Endothelial cell of umbilical vein (primary cell): ENCODE data around the gene ATP1B1. TPM values are rescaled to one million over a fixed set of nuclear protein-coding genes. Genes with fewer than 3 reads are reported as not detected.

Experiments used
- BruUV-seq: library from RNA; stranded (reverse); fragments of 400-500 nt; replicated peaks from 2 replicates; lab custom pipeline; 2021; lab: Mats Ljungman, UMichigan
- CTCF ChIA-PET: fragments of 300-600, 350-600 bp; sonication (Branson Sonifier 250); formaldehyde crosslinking; loops from one replicate; lab custom pipeline; 2021; ENCODE audit warnings: antibody characterized with exemption, inconsistent platforms; lab: Charles Lee
- POLR2A ChIA-PET: fragments of 300-600, 350-600 bp; sonication (Branson Sonifier 250); formaldehyde crosslinking; loops from one replicate; lab custom pipeline; 2021; ENCODE audit warnings: antibody characterized with exemption, inconsistent platforms; lab: Charles Lee
- DNase-seq: peaks from one replicate; pipeline ENCODE4 v3.0.0-alpha.2; 2011; ENCODE audit warnings: low read depth, low spot score
- FAIRE-seq: peaks from 2 replicates; lab custom pipeline; 2011; peaks lifted over from hg19 to GRCh38; lab: Jason Lieb, UNC
- H2AFZ ChIP-seq: 2 replicates; pipeline ENCODE4 v1.6.0; 2012; ENCODE audit warnings: low read depth, low read length, control low read depth, inconsistent platforms
- H3K27ac ChIP-seq: 2 replicates; pipeline ENCODE4 v1.5.1; 2011; ENCODE audit warnings: low read depth, mild to moderate bottlenecking, control low read depth, low read length, moderate library complexity; ENCODE audit not compliant: insufficient read depth
- H3K27me3 ChIP-seq, 2 experiments: 2 replicates each; pipeline versions ENCODE4 v1.6.0 to v1.6.1; 2011; ENCODE audit warnings: low read length in 2 of 2, mixed read lengths in 1 of 2; ENCODE audit not compliant: control insufficient read depth in 2 of 2, insufficient read depth in 2 of 2
- H3K36me3 ChIP-seq, 2 experiments: 2 replicates in 1 of 2; 3 replicates in 1 of 2; pipeline ENCODE4 v1.5.1; 2011; ENCODE audit warnings: low read length in 2 of 2, mild to moderate bottlenecking in 1 of 2, moderate library complexity in 1 of 2; ENCODE audit not compliant: control insufficient read depth in 2 of 2, insufficient read depth in 2 of 2; ENCODE audit errors: extremely low read depth in 1 of 2
- H3K4me1 ChIP-seq: 3 replicates; pipeline ENCODE4 v1.5.1; 2011; ENCODE audit warnings: mild to moderate bottlenecking, low read length; ENCODE audit not compliant: control insufficient read depth, insufficient read depth; ENCODE audit errors: extremely low read depth
- H3K4me2 ChIP-seq: 2 replicates; pipeline ENCODE4 v1.6.1; 2011; ENCODE audit warnings: low read length, control low read depth, mixed read lengths; ENCODE audit not compliant: insufficient read depth
- H3K4me3 ChIP-seq, 3 experiments: fragments of 200-600 bp in 1 of 3; sonication (generic), shearing (Covaris generic) in 1 of 3; replicated peaks in 1 of 3; 2 replicates each; pipeline ENCODE4 v1.5.1; 2011 to 2016; ENCODE audit warnings: control low read depth in 3 of 3, low read length in 3 of 3, mild to moderate bottlenecking in 2 of 3, inconsistent platforms in 1 of 3, low read depth in 1 of 3, moderate library complexity in 1 of 3; ENCODE audit not compliant: insufficient read depth in 1 of 3
- H3K79me2 ChIP-seq: 2 replicates; pipeline ENCODE4 v1.6.0; 2012; ENCODE audit warnings: low read length, inconsistent platforms; ENCODE audit not compliant: control insufficient read depth, insufficient read depth
- H3K9ac ChIP-seq: replicated peaks from 2 replicates; pipeline ENCODE3; 2011; ENCODE audit warnings: low read length, control low read depth; ENCODE audit not compliant: insufficient read depth; ENCODE audit errors: extremely low read depth
- H3K9me1 ChIP-seq: replicated peaks from 3 replicates; pipeline ENCODE4 v1.6.0; 2011; ENCODE audit warnings: mild to moderate bottlenecking, low read length; ENCODE audit not compliant: control insufficient read depth, insufficient read depth; ENCODE audit errors: extremely low read depth
- H3K9me3 ChIP-seq: replicated peaks from 2 replicates; pipeline ENCODE4 v1.5.1; 2012; ENCODE audit warnings: low read length, inconsistent platforms; ENCODE audit not compliant: control insufficient read depth, insufficient read depth
- H4K20me1 ChIP-seq: replicated peaks from 2 replicates; pipeline ENCODE3; 2011; ENCODE audit warnings: mild to moderate bottlenecking, low read length; ENCODE audit not compliant: control insufficient read depth, insufficient read depth; ENCODE audit errors: extremely low read depth
- EZH2 ChIP-seq: IDR thresholded peaks from 2 replicates; pipeline ENCODE4 v1.6.1; 2012; ENCODE audit warnings: borderline replicate concordance, low read depth, mild to moderate bottlenecking, moderate library complexity, low read length, inconsistent platforms; ENCODE audit not compliant: severe bottlenecking
- FOS ChIP-seq: IDR thresholded peaks from 2 replicates; pipeline ENCODE4 v1.6.1; 2011; ENCODE audit warnings: mild to moderate bottlenecking, low read length, moderate library complexity, borderline replicate concordance; ENCODE audit not compliant: insufficient read depth
- GATA2 ChIP-seq: IDR thresholded peaks from 2 replicates; pipeline ENCODE4 v1.7.0; 2011; ENCODE audit warnings: low read depth, mild to moderate bottlenecking, moderate library complexity, mixed read lengths, low read length; ENCODE audit not compliant: insufficient read length, insufficient read depth
- JUN ChIP-seq: IDR thresholded peaks from 2 replicates; pipeline ENCODE4 v1.6.1; 2011; ENCODE audit warnings: borderline replicate concordance, low read depth; ENCODE audit not compliant: insufficient read length, insufficient read depth
- MYC ChIP-seq: IDR thresholded peaks from one replicate; pipeline ENCODE4 v1.6.1; 2011; ENCODE audit warnings: mild to moderate bottlenecking, low read depth, low read length
- POLR2A ChIP-seq: IDR thresholded peaks from 2 replicates; pipeline ENCODE4 v1.6.1; 2012; ENCODE audit warnings: low read depth, mild to moderate bottlenecking, control low read depth, low read length
- POLR2AphosphoS5 ChIP-seq: IDR thresholded peaks from 2 replicates; pipeline ENCODE4 v1.6.1; 2012; ENCODE audit warnings: low read depth, mild to moderate bottlenecking, control low read depth, low read length, moderate library complexity; ENCODE audit not compliant: insufficient read depth
- dilution Hi-C: fragments of 300-500 bp; cut with MboI; formaldehyde crosslinking; loops from one replicate; pipeline ENCODE4 v1.15.0; 2019; ENCODE audit warnings: low sequenced_read_pairs; ENCODE audit not compliant: extremely low pct_ligation_motif_present
- intact Hi-C: fragments of 100-400 bp; cut with micrococcal nuclease; formaldehyde crosslinking; loops from one replicate; pipeline ENCODE4 v1.10.0; 2022
- polyA plus RNA-seq, 4 experiments: library from polyadenylated mRNA; depleted of rRNA in 3 of 4; stranded (reverse) in 3 of 4; unstranded in 1 of 4; fragments of >200 nt; gene quantifications; 2 replicates each; pipeline versions ENCODE4 v1.2.1 to v1.2.3, GENCODE V29; 2011 to 2012; ENCODE audit warnings: missing spikeins in 1 of 4
- total RNA-seq: library from RNA; stranded (reverse); gene quantifications from 2 replicates; pipeline ENCODE4 v1.2.3, GENCODE V29; 2021
- TF ChIP-seq, protein P1 (sequence below), 2 donors: IDR thresholded peaks; 1 replicate in 1 of 2; 2 replicates in 1 of 2; pipeline ENCODE4 v1.5.1; 2011; ENCODE audit warnings: low read length in 2 of 2, mild to moderate bottlenecking in 2 of 2, moderate library complexity in 2 of 2, control low read depth in 1 of 2, inconsistent platforms in 1 of 2, low read depth in 1 of 2; ENCODE audit not compliant: insufficient read depth in 1 of 2; ENCODE audit errors: extremely low read depth in 1 of 2
- TF ChIP-seq, protein P2 (sequence below): IDR thresholded peaks from 2 replicates; pipeline ENCODE4 v1.6.1; 2011; ENCODE audit not compliant: insufficient read depth, insufficient read length

Gene ATP1B1
- total and polyA plus RNA-seq, 2 donors (not counting 3 experiments of a cell fraction or from before 2014, with no cell fraction given): 14.3 to 56.1 TPM

DNA sequence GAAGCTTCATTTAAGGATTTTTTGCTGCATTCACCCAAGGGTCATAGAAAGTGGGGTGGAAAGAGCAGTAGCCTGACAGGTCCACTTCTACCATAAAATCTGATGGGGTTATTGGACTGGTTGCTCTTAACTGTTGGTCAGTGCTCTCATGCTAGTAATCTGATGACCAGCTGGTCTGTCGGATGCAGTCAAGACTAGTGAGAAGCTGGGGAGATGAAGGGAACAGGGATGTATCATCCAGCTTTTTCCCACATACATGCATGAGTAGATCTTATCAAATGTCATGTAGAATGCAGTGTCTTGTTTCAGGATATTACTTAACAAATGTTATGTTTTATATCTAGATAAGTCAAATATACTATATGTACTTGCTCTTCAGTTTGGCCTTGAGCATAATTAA is 11.1 kb downstream of the ATP1B1 start:
- H3K9ac ChIP-seq: no peak overlapping the region
- H3K4me1 ChIP-seq: peaks cover 21% of the 10 kb centered on the region
- H4K20me1 ChIP-seq: no peaks in the 10 kb centered on the region
- H3K27ac ChIP-seq: no peak overlapping the region
- no peaks in the 10 kb centered on the region for H3K27me3 ChIP-seq
- peaks cover 47% of the 10 kb centered on the region for H3K79me2 ChIP-seq
- no peaks in the 10 kb centered on the region for H3K9me3 ChIP-seq
- no TSS peak for BruUV-seq
- dilution Hi-C loops: no loop called here
- no peak for DNase-seq
- POLR2A ChIA-PET: interaction anchor here (1.3 kb wide), 1 partner anchor 11 kb away, joined by 4 read pairs; the partner anchor contains the start of gene ATP1B1
- H3K36me3 ChIP-seq: no peaks in the 10 kb centered on the region
- no peaks in the 10 kb centered on the region for H3K9me1 ChIP-seq
- intact Hi-C loops: loop anchor here (10.0 kb wide), 2 partner anchors 677 to 893 kb away; partner anchors contain the start of genes METTL18 and SFT2D2
- no peak overlapping the region for H3K4me2 ChIP-seq
- H3K4me3 ChIP-seq: no peak overlapping the region
- no peak for FAIRE-seq
- no peak for TF ChIP-seq JUN
- TF ChIP-seq POLR2AphosphoS5: no peak
- TF ChIP-seq MYC: no peak
- TF ChIP-seq FOS: no peak
- TF ChIP-seq GATA2: no peak
- TF ChIP-seq POLR2A: no peak
- TF ChIP-seq, protein P1, sequence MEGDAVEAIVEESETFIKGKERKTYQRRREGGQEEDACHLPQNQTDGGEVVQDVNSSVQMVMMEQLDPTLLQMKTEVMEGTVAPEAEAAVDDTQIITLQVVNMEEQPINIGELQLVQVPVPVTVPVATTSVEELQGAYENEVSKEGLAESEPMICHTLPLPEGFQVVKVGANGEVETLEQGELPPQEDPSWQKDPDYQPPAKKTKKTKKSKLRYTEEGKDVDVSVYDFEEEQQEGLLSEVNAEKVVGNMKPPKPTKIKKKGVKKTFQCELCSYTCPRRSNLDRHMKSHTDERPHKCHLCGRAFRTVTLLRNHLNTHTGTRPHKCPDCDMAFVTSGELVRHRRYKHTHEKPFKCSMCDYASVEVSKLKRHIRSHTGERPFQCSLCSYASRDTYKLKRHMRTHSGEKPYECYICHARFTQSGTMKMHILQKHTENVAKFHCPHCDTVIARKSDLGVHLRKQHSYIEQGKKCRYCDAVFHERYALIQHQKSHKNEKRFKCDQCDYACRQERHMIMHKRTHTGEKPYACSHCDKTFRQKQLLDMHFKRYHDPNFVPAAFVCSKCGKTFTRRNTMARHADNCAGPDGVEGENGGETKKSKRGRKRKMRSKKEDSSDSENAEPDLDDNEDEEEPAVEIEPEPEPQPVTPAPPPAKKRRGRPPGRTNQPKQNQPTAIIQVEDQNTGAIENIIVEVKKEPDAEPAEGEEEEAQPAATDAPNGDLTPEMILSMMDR (IDR thresholded peaks at IDR 0.05; ENCODE audit: extremely low read depth in 1 of 2, insufficient read depth in 1 of 2, low read depth in 1 of 2, low read length in 2 of 2): no peak
- TF ChIP-seq EZH2: no peak
- TF ChIP-seq, protein P2, sequence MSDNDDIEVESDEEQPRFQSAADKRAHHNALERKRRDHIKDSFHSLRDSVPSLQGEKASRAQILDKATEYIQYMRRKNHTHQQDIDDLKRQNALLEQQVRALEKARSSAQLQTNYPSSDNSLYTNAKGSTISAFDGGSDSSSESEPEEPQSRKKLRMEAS: no peak
- CTCF ChIA-PET: interaction anchor here (0.9 to 2.2 kb wide), 4 partner anchors 9 to 231 kb away, joined by 3 to 12 read pairs (median 4); no protein-coding TSS in a partner anchor
- H2AFZ ChIP-seq: no peak overlapping the region
